GM21576 (cell line): ENCODE results near the gene RFWD3.

Experiments
- ATAC-seq: cut with Tn5 transposase; IDR thresholded peaks from one replicate; pipeline ENCODE4 v1.9.1; 2021; ENCODE audit warnings: mild to moderate bottlenecking, moderate library complexity; ENCODE audit not compliant: unreplicated experiment

The RFWD3 gene

DNA sequence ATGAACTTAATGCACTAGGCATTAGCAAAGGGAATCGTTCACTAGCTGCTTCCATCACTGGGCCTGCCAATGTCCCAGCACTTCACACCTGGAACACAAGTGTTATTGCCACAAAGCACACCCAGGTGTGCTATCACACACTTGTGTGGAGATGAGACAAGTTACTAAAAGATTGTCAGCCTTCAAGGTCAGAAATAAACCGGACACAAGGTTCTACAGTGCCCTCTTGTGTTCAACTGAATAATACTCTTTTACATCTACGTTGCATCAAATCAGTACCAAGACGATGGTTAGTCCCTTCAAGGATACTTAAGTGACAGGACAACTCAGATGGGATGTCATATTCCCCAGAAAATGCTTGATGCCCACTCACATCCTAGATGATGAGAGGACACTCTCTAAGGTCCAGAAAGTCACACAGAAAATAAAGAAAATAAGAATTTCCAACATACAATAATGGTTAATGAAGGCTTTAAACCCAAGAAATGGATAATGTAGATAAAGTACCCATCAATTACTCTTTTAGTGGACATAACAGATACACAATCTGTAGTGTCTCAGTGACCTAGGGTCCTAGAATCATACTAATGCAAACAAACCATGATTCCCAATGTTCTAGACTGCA, 43.4 kb downstream of the RFWD3 start:
- no peak for ATAC-seq

DNA sequence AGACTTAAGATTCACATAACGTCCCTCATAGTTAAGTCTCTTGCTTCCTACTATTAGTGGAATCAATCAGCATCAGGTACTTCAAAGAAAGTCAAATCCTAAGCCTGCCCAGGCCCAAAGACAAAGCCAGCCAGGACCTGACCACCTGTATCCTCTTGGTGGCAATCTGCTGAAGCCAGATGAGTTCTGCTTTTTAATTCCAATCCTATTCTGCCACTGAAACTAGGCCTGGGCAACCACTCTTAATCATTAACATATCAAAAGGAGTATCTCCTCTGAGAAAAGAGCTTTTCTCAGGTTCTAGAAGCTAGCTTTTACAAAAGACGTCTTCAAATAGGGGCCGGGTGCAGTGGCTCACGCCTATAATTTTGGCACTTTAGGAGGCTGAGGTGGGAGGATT, 44.7 kb downstream of the RFWD3 start:
- no peak for ATAC-seq

DNA sequence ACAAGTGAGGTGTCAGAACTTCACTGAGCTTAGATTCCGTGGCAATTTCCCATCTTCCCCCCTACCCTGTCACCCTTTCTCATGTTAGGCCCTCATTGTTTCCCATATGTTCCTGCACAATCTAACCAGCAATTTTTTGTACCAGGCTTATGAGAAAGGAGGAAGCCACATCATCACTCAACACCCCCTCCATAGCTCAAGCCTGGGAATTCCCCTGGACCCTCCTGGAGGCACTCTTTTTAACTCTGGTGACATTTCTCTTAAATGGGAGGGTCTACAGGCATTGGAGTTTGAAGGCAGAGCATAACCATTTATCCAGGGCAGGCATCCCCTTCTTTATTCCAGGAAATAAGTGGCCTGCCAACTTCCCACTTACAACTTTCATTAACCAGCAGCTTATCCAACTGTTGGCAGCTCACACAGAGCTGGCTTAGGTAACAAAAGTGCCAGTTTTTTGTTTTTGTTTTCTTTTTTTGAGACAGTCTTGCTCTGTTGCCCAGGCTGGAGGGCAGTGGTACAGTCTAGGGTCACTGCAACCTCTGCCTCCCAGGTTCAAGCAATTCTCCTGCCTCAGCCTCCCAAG, 49.4 kb downstream of the RFWD3 start:
- ATAC-seq = no peak

DNA sequence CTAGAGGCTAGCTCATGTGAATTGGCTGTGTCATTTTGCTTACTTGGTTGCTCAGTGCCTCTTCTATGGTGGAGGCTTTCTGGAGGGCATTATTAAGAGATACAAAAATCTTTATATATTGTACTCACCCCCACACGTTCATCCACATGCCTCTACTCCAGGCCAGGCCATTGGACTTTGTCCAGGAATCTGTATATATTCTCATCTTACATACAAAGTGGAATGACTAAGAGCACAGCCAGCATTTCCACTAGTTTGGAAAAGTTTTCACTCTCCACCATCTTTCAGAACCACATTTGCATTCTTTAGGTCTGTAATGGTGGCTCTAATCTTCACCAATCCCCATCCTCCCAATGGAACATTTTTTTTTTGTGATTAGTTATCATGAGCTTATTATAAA, 55.0 kb downstream of the RFWD3 start:
- no peak for ATAC-seq

DNA sequence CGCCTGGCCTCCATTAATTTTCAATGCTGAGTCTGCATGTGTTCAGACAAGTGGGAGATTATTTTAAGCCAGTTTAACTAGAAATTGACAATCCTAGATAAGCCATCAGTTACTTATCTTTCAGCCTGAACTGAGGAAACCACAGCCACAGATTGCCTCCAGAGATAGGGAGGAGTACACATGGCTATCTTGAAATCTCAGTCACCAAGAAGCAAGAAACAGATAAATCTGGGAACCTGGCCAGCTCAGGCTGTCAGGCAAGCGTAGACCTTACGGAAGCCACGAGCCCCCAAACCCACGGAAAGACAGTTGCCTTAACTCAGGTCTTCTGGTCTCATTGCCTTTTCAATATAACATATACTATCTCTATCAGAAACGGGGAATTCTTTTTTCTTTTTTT, 57.7 kb downstream of the RFWD3 start:
- ATAC-seq = no peak

DNA sequence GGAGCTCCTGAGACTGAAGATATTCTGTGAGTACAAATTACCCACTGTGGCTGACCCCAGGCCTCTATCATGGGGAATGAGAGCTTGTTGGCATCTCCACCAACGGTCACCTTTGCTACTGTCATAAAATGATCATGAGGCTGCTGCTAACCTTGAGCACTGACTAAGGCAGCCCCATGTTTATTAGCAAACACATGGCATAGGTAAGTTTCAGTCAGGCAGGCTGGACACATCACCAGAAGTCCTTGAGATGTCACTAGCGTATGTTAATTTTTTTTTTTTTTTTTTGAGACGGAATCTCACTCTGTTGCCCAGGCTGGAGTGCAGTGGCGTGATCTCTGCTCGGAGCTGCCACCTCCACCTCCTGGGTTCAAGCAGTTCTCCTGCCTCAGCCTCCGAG, 58.3 kb downstream of the RFWD3 start:
- ATAC-seq = no peak

DNA sequence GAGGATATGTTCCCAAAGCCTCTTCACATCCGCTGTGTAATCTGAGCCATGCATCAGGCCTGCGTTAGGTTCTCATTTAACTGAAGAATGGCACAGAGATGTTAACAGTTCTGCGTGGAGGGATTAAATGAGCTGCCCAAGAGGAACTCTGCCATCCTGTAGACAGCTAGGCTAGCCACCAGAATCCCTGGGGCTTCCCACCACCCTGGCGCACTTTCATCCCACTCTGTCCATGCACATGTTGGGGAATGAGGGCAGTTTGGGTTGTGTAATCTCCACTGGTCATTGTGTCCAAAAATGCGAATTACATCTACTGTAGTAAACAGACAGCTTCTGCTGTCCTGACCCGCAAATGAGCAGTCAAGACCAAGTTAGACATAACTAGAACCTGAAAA, 58.7 kb downstream of the RFWD3 start:
- no peak for ATAC-seq

DNA sequence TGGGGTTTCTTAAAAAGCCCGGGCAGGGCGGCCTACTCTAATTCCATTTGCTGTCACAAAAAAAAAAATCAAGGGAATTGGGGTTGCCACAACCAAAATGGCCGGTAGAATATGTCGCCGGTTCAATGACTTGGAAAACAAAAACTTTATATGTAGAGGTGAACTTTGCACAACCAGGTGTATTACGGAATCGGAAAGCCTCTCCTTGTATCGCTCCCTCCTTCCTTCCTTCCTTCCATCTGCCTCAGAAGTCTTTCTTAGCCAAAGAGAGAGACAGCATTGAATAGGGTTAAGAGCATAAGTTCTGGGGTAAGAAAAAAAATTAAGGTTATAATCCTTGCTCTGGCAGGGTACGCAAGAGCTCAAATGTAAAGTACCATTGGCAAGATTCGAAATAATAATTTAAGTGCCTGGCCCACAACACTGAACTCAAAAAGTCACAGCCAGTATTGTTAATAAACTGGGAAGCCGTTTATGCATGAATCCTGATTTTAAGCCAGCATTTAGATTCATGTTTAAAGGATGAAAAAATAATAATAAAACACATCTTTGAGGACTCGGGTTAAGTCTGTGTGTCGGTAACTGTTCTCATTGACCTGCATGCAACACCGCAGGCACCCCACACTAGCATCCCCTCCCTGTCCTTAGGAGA, 59.2 kb downstream of the RFWD3 start:
- peak; percentile 28 for ATAC-seq

DNA sequence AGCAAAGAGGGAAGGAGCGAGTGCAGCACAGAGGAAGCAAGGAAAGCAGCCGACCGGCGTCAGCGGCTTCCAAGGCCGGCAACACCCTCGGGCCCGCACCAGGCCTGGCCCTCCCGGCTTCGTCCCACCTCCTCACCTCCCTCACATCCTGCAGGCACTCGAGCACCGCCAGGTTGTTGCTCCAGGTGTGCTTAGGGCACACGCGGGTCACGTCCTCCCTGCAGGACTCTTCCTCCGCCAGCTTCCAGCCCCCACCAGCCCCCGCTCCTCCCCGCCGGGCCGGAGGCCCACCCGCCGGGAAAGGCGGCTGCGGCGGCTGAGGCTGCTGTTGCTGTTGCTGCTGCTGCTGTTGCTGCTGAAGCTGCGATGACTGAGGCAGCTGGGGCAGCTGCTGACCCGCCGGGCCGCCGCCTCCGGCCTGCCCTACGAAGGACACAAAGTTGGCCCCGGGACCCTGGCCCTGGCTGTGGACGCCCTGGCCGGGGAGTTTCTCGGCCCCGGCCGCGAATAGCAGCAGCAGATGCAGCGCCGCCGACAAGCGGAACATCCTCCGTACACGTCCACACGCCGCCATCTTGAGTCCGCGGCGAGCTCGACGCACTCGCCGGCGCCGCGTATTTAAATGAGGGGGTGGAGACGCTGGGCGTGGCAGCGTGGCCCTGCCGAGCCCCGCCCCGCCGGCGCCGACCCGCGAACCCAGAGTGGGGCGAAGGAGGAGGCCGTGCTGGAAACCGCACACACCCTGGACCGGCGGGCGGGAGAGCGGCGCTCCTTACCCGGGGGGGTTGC, 60.0 kb downstream of the RFWD3 start, which contains the start of gene GLG1:
TSS of gene GLG1 (minus strand) at position 594 of the 789 bp plus-strand sequence. CDS start at position 574, 20 bp downstream.
- peak; percentile 93 for ATAC-seq

DNA sequence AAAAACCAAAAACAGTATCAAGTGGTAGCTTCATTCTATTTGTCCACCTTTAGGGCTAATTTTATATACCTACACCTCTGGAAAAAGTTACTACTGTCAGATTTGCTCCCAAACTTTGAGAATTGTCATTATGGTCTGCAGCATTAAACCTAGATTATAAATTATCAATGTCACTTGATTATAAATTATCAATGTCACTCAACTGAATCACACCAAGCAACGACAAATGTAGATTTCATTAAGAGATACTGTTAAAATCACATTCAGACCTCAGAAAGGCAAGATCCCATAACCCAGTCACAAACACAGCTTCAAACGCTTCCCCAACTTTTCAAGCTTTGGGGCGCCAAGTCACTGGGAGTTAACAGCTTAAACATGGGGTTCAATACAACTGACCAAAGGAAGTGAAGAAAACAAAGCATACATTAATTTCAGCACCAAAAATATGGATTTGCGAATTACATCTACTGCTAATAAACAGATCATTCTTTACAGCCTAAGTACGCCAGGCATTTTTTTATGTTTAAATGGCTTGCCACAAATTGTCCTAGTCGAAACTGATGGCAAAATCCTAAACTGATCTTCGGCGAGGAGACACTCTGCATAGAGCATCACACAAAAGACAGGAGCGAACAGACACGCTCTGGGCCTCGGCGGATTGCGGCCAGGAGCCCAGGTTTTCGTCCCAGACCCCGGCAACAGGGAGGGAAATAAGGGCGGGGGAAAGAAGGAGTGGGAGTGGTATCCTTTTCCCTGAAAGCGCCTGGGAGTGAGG, 60.7 kb downstream of the RFWD3 start:
- ATAC-seq = no peak

DNA sequence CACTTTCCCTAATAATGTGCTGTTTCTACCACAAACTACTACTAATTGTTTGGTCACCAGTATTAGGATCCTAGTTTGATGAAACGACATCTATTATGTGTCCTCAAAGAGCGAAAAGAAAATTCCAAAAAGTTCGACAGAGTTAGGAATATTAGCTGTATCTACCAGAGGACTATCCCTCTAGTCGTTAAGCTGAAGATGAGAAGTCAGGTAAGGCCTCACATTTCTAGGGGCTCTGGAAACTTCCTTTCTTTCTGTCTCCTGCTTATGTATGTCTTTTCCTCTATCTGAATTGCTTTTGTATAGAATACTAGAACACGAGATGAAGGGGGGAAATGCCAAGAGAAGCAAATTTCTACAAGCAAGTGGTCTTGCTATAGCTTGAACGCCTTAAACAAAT, 61.3 kb downstream of the RFWD3 start:
- no peak for ATAC-seq

DNA sequence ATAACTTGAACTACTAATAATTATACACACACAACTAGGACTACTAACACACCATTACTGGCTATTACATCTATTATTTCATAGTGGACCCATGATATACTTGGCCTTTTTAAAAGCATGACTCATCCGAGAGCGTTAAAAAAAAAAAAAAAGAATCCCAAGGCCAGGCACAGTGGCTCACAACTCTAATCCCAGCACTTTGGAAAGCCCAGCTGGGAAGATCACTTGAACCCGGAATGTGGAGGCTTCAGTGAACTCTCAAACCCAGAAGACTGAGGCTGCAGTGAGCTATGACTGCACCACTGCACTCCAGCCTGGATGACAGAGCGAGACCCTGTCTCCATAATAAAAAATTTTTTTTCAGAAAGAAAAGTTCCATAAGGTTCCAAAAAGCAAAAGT, 62.8 kb downstream of the RFWD3 start:
- no peak for ATAC-seq

DNA sequence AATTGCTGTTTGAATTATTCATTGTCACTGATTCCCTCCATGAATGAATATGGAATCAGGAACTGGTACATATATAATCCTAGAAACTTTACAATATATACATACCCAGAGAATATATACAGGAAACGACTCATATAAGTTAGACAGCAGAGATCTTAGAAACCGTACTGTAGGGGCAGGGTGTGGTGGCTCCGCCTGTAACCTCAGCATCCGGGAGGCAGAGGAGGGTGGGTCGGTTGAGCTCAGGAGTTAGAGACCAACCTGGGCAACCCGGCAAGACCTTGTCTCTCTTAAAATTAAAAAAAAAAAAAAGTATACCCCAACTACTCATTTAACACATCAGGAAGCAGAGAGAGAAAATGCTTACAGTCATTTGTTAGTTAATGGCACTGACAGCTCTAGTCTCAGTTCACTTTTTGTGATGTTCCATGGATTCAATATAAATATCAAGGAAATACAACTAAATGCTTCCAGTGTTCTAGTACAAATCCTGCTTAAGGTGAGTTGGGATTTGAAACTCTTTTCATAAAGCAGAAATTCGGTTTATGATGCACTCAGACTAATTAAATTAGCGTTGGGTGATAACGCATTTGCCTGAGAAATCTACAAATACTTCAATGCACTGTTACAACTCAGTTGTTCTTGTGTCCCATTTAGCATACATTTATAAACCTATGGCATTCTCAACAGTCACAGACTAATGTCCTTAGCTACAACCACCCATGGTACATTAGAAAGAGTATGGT, 65.4 kb downstream of the RFWD3 start:
- ATAC-seq = peak; percentile 79

DNA sequence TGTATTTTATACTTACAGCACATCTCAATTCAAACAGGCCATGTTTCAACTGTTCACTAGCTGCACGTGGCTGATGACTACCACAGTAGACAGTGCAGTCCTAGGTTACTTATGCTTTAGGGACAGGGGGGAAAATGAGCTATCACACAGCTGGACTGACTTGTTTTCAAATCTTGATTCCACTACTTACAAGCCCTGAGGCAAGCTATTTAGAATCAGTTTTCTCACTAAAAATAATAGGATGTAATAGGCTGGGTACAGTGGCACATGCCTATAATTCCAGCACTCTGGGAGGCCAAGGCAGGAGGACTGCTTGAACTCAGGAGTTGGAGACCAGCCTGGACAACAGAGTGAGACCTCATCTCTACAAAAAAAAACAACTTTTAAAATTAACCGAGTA, 70.1 kb downstream of the RFWD3 start:
- ATAC-seq = no peak

DNA sequence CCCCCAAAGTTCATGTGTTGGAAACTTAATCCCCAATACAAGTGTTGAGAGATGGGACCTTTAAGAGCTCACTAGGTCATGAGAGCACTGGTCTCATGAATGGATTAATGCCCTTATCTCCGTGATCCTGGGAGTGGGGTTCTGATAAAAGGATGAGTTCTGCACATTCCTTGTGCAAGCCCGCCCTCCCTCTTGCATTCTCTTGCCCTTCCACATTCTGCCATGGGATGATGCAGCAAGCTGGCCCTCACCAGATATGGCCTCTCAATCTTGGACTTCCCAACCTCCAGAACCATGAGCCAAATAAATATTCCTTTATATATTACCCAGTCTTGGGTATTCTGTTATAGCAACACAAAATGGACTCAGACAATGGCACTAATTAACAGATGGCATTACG, 73.8 kb downstream of the RFWD3 start:
- ATAC-seq = no peak

DNA sequence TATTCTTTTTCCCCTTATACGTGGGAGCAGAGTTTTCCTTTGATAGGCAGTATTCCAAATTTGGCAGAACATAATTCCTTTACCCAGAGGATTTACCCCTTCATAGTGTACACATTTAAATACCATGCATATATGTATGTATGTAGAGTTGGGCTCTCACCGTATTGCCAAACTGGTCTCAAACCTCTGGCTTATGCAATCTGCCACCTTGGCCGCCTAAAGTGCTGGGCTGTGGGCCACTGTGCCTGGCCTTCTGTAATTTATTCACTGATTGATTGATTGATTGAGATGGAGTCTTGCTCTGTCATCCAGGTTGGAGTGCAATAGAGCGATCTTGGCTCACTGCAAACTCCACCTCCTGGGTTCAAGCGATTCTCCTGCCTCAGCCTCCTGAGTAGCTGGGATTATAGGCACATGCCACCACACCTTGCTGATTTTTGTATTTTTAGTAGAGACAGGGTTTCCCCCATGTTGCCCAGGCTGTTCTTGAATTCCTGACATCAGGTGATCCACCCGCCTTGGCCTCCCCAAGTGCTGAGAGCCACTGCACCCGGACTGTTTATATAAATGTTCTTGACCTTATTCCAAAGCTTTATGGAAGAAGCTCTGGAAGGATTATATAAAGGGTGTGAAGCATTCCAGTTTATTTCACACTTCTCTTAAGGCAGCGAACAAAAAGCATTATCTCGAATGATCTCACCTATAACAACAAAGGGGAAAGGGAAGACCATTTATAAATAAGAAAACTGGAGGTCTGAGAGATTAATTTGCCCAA, 74.6 kb downstream of the RFWD3 start:
- no peak for ATAC-seq

DNA sequence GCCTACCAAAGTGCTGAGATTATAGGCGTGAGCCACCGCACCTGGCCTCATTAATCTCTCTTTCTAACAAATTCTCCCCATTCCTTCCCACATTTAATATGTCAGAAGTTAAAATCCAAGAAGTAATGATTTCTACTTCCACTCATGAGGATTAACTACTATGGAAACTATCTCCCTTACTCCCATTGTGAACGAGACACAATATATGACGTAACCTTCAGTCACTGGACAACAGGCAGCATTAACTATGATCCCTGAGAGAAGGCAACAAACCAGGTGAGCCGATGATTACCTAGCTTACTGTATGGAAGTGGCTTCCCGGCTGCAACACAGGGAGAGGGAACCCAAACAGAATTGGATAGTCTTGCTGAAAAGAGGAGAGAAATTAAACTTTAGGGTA, 79.7 kb downstream of the RFWD3 start:
- ATAC-seq = no peak

DNA sequence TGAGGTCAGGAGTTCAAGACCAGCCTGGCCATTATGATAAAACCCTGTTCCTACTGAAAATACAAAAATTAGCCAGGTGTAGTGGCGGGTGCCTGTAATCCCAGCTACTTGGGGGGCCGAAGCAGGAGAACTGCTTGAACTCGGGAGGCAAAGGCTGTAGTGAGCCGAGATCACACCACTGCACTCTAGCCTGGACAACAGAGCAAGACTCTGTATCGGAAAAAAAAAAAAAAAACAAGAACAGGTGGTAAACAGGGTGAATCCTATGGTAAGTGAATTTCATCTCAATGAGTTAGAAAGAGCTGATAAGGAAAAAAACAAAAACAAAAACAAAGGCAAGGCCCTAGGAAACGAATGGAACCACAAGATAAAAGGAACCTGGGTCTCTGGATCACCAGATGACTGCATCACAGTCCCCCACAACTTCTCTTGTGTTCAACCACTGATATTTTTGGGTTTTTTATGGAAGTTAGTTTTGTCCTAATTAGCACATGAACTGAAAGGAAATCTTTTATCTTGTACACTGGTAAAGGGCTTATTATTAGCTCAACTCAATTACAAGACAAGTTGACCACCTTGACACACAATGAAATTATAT, 80.7 kb downstream of the RFWD3 start:
- ATAC-seq = no peak
